SJCRH30 (cell line): ENCODE measurements around the gene CNTN2. TPM values are rescaled to one million over a fixed set of nuclear protein-coding genes. Genes with fewer than 3 reads are reported as not detected.

Source experiments
- DNase-seq, 2 experiments: peaks; one replicate each; pipeline ENCODE4 v3.0.0-alpha.2; 2015 to 2020
- H3K27ac ChIP-seq: fragments of 250-450 bp; sonication (Bioruptor Pico); 2 replicates; pipeline ENCODE4 v1.5.1; 2020; ENCODE audit warnings: mild to moderate bottlenecking, moderate library complexity
- H3K27me3 ChIP-seq: fragments of 250-450 bp; sonication (Bioruptor Pico); 2 replicates; pipeline ENCODE4 v1.5.1; 2020; ENCODE audit warnings: mild to moderate bottlenecking, moderate library complexity
- H3K36me3 ChIP-seq: fragments of 250-450 bp; sonication (Bioruptor Pico); 2 replicates; pipeline ENCODE4 v1.5.1; 2020; ENCODE audit warnings: mild to moderate bottlenecking, moderate library complexity
- H3K4me1 ChIP-seq: fragments of 250-450 bp; sonication (Bioruptor Pico); 2 replicates; pipeline ENCODE4 v1.5.1; 2020; ENCODE audit warnings: mild to moderate bottlenecking, moderate library complexity
- H3K4me3 ChIP-seq: fragments of 250-450 bp; sonication (Bioruptor Pico); 2 replicates; pipeline ENCODE4 v1.5.1; 2020; ENCODE audit warnings: mild to moderate bottlenecking, moderate library complexity
- H3K9me3 ChIP-seq: fragments of 250-450 bp; sonication (Bioruptor Pico); replicated peaks from 2 replicates; pipeline ENCODE4 v1.5.1; 2020; ENCODE audit warnings: mild to moderate bottlenecking, moderate library complexity
- total RNA-seq: library from RNA; depleted of rRNA; stranded (reverse); fragments of >200 nt; shearing (Covaris generic); gene quantifications from 2 replicates; pipeline ENCODE4 v1.2.3, GENCODE V29; 2014

The CNTN2 gene
- total RNA-seq, 1 experiment from 2014 or later: 0.36 TPM

GRCh38 chr1:205054013-205054412 lies 11.0 kb downstream of the CNTN2 start:
- H3K27me3 ChIP-seq: peaks cover 43% of the 10 kb centered on the region
- peaks cover 8% of the 10 kb centered on the region for H3K4me1 ChIP-seq
- no peaks in the 10 kb centered on the region for H3K36me3 ChIP-seq
- H3K4me3 ChIP-seq: no peak overlapping the region
- no peak overlapping the region for H3K27ac ChIP-seq
- no peaks in the 10 kb centered on the region for H3K9me3 ChIP-seq
- DNase-seq: no peak

GRCh38 chr1:205056188-205056611 lies 13.2 kb downstream of the CNTN2 start:
- peaks cover 36% of the 10 kb centered on the region for H3K27me3 ChIP-seq
- DNase-seq: peak; percentile 84 to 85

GRCh38 chr1:205056956-205057568 lies 14.1 kb downstream of the CNTN2 start:
- peaks cover 33% of the 10 kb centered on the region for H3K27me3 ChIP-seq
- no peak overlapping the region for H3K4me3 ChIP-seq
- H3K27ac ChIP-seq: no peak overlapping the region
- H3K4me1 ChIP-seq: peaks cover 8% of the 10 kb centered on the region
- H3K9me3 ChIP-seq: no peaks in the 10 kb centered on the region
- H3K36me3 ChIP-seq: no peaks in the 10 kb centered on the region
- DNase-seq: no peak

More at GRCh38 chr1:205056188-205056611, 13.2 kb downstream of the CNTN2 start:
- H3K4me1 ChIP-seq: peaks cover 8% of the 10 kb centered on the region
- H3K36me3 ChIP-seq: no peaks in the 10 kb centered on the region
- H3K9me3 ChIP-seq: no peaks in the 10 kb centered on the region
- no peak overlapping the region for H3K27ac ChIP-seq
- H3K4me3 ChIP-seq: no peak overlapping the region

GRCh38 chr1:205057808-205058575 lies 15.0 kb downstream of the CNTN2 start:
- Histone ChIP-seq H3K36me3 (no peaks in the 10 kb centered on the region), H3K27ac (no peak overlapping the region), H3K27me3 (peaks cover 29% of the 10 kb centered on the region), H3K4me3 (no peak overlapping the region), H3K4me1 (peaks cover 8% of the 10 kb centered on the region), H3K9me3 (no peaks in the 10 kb centered on the region)
- no peak for DNase-seq

GRCh38 chr1:205058853-205059252 lies 15.8 kb downstream of the CNTN2 start:
- peaks cover 8% of the 10 kb centered on the region for H3K4me1 ChIP-seq
- DNase-seq: no peak
- no peak overlapping the region for H3K4me3 ChIP-seq
- H3K27ac ChIP-seq: no peak overlapping the region
- peaks cover 22% of the 10 kb centered on the region for H3K27me3 ChIP-seq
- no peaks in the 10 kb centered on the region for H3K36me3 ChIP-seq
- no peaks in the 10 kb centered on the region for H3K9me3 ChIP-seq

GRCh38 chr1:205059660-205060059 lies 16.6 kb downstream of the CNTN2 start:
- DNase-seq: no peak
- Histone ChIP-seq H3K4me1 (peaks cover 8% of the 10 kb centered on the region), H3K27me3 (peaks cover 16% of the 10 kb centered on the region)

GRCh38 chr1:205060746-205061145 lies 17.7 kb downstream of the CNTN2 start:
- Histone ChIP-seq H3K9me3 (no peaks in the 10 kb centered on the region), H3K27ac (no peak overlapping the region), H3K36me3 (no peaks in the 10 kb centered on the region), H3K27me3 (peaks cover 11% of the 10 kb centered on the region), H3K4me3 (no peak overlapping the region), H3K4me1 (peaks cover 8% of the 10 kb centered on the region)
- no peak for DNase-seq

More at GRCh38 chr1:205059660-205060059, 16.6 kb downstream of the CNTN2 start:
- Histone ChIP-seq H3K4me3 (no peak overlapping the region), H3K9me3 (no peaks in the 10 kb centered on the region), H3K27ac (no peak overlapping the region), H3K36me3 (no peaks in the 10 kb centered on the region)

- Histone ChIP-seq H3K36me3 (no peaks in the 10 kb centered on the region), H3K27ac (no peak overlapping the region), H3K4me3 (no peak overlapping the region), H3K9me3 (no peaks in the 10 kb centered on the region), H3K27me3 (peaks cover 11% of the 10 kb centered on the region), H3K4me1 (peaks cover 8% of the 10 kb centered on the region)
- no peak for DNase-seq
Observed at GRCh38 chr1:205061227-205061626, 18.2 kb downstream of the CNTN2 start.

- Histone ChIP-seq H3K27me3 (peaks cover 8% of the 10 kb centered on the region), H3K27ac (no peak overlapping the region), H3K9me3 (no peaks in the 10 kb centered on the region), H3K4me3 (no peak overlapping the region), H3K4me1 (peaks cover 4% of the 10 kb centered on the region), H3K36me3 (no peaks in the 10 kb centered on the region)
- peak; percentile 80 to 90 for DNase-seq
Observed at GRCh38 chr1:205061665-205062069, 18.7 kb downstream of the CNTN2 start.

- no peaks in the 10 kb centered on the region for H3K36me3 ChIP-seq
- H3K27me3 ChIP-seq: peaks cover 5% of the 10 kb centered on the region; the same call in 1 of the 2 replicates
- no peaks in the 10 kb centered on the region for H3K4me1 ChIP-seq
- H3K4me3 ChIP-seq: no peak overlapping the region
- H3K9me3 ChIP-seq: no peaks in the 10 kb centered on the region
- H3K27ac ChIP-seq: no peak overlapping the region
- DNase-seq: no peak
Observed at GRCh38 chr1:205062319-205062718, 19.3 kb downstream of the CNTN2 start.

- no peaks in the 10 kb centered on the region for H3K4me1 ChIP-seq
Observed at GRCh38 chr1:205062895-205063294, 19.9 kb downstream of the CNTN2 start.

GRCh38 chr1:205064301-205064700 lies 21.3 kb downstream of the CNTN2 start:
- no peak for DNase-seq
- peaks cover 4% of the 10 kb centered on the region; the same call in 1 of the 2 replicates for H3K4me1 ChIP-seq
- no peak overlapping the region for H3K27ac ChIP-seq
- H3K36me3 ChIP-seq: no peaks in the 10 kb centered on the region
- no peaks in the 10 kb centered on the region for H3K9me3 ChIP-seq
- H3K27me3 ChIP-seq: peaks cover 5% of the 10 kb centered on the region; the same call in 1 of the 2 replicates
- H3K4me3 ChIP-seq: no peak overlapping the region

More at GRCh38 chr1:205062895-205063294, 19.9 kb downstream of the CNTN2 start:
- no peak for DNase-seq
- H3K36me3 ChIP-seq: no peaks in the 10 kb centered on the region
- H3K9me3 ChIP-seq: no peaks in the 10 kb centered on the region
- no peak overlapping the region for H3K27ac ChIP-seq
- H3K4me3 ChIP-seq: no peak overlapping the region
- H3K27me3 ChIP-seq: peaks cover 5% of the 10 kb centered on the region; the same call in 1 of the 2 replicates

- no peak overlapping the region for H3K27ac ChIP-seq
- H3K4me3 ChIP-seq: no peak overlapping the region
- H3K27me3 ChIP-seq: peaks cover 5% of the 10 kb centered on the region; the same call in 1 of the 2 replicates
- H3K36me3 ChIP-seq: no peaks in the 10 kb centered on the region
- H3K9me3 ChIP-seq: no peaks in the 10 kb centered on the region
- no peak for DNase-seq
- peaks cover 4% of the 10 kb centered on the region; the same call in 1 of the 2 replicates for H3K4me1 ChIP-seq
Observed at GRCh38 chr1:205064741-205065316, 21.8 kb downstream of the CNTN2 start.

- no peaks in the 10 kb centered on the region for H3K9me3 ChIP-seq
- H3K4me3 ChIP-seq: no peak overlapping the region
- no peak for DNase-seq
- peaks cover 4% of the 10 kb centered on the region; the same call in 1 of the 2 replicates for H3K4me1 ChIP-seq
- 0 out of 2 replicates have a peak, but pooled peaks cover 5% of the 10 kb centered on the region for H3K27me3 ChIP-seq
- H3K36me3 ChIP-seq: no peaks in the 10 kb centered on the region
- H3K27ac ChIP-seq: no peak overlapping the region
Observed at GRCh38 chr1:205065666-205066065, 22.7 kb downstream of the CNTN2 start.
